PC-3 (cell line): Measurements from ENCODE around the gene IL13. TPM values are rescaled to one million over a fixed set of nuclear protein-coding genes. Genes with fewer than 3 reads are reported as not detected.

Experiments used
- ATAC-seq: fragments of 200-7000 bp; cut with Tn5 transposase; 2 replicates; pipeline ENCODE4 v1.9.1; 2020; ENCODE audit warnings: mild to moderate bottlenecking, moderate library complexity
- BruUV-seq: library from RNA; stranded (reverse); fragments of 400-500 nt; replicated peaks from 2 replicates; lab custom pipeline; 2021; lab: Mats Ljungman, UMichigan
- CTCF ChIA-PET: fragments of 300-600 bp; sonication (Branson Sonifier 250); formaldehyde crosslinking; loops from one replicate; lab custom pipeline; 2022; ENCODE audit warnings: antibody characterized with exemption; lab: Charles Lee
- POLR2A ChIA-PET: fragments of 300-600 bp; sonication (Branson Sonifier 250); formaldehyde crosslinking; loops from one replicate; lab custom pipeline; 2022; ENCODE audit warnings: antibody characterized with exemption; ENCODE audit not compliant: unreplicated experiment; lab: Charles Lee
- DNase-seq: peaks from one replicate; pipeline ENCODE4 v3.0.0-alpha.2; 2015
- H2AFZ ChIP-seq: fragments of 300-600 bp; sonication (generic); 2 replicates; pipeline ENCODE4 v1.6.0; 2016; ENCODE audit warnings: antibody characterized with exemption, low read length
- H3F3A ChIP-seq: fragments of 300-600 bp; sonication (generic); one replicate; pipeline ENCODE4 v1.6.0; 2017; ENCODE audit warnings: antibody characterized with exemption, low read length, control low read depth, mild to moderate bottlenecking; ENCODE audit not compliant: unreplicated experiment
- H3K27ac ChIP-seq: fragments of 300-600 bp; sonication (generic); 2 replicates; pipeline ENCODE4 v1.5.1; 2016; ENCODE audit warnings: mild to moderate bottlenecking, low read length
- H3K27me3 ChIP-seq: fragments of 300-600 bp; sonication (generic); 2 replicates; pipeline ENCODE4 v1.6.1; 2016; ENCODE audit warnings: low read length, mixed read lengths
- H3K36me3 ChIP-seq: fragments of 300-600 bp; sonication (generic); 2 replicates; pipeline ENCODE4 v1.6.1; 2016; ENCODE audit warnings: low read depth, mixed run types, low read length, mixed read lengths
- H3K4me1 ChIP-seq: fragments of 300-600 bp; sonication (generic); 2 replicates; pipeline ENCODE4 v1.5.1; 2016; ENCODE audit warnings: low read length; ENCODE audit not compliant: insufficient read depth
- H3K4me2 ChIP-seq: fragments of 300-600 bp; sonication (generic); 2 replicates; pipeline ENCODE4 v1.6.0; 2016; ENCODE audit warnings: low read length
- H3K4me3 ChIP-seq: fragments of 300-600 bp; sonication (generic); 2 replicates; pipeline ENCODE4 v1.5.1; 2016; ENCODE audit warnings: mild to moderate bottlenecking, low read length, mixed read lengths
- H3K79me2 ChIP-seq: fragments of 300-600 bp; sonication (generic); 2 replicates; pipeline ENCODE4 v1.6.1; 2017; ENCODE audit warnings: low read length, mixed read lengths
- H3K9ac ChIP-seq: fragments of 300-600 bp; sonication (generic); 2 replicates; pipeline ENCODE4 v1.6.0; 2016; ENCODE audit warnings: mild to moderate bottlenecking, low read length
- H3K9me2 ChIP-seq: fragments of 300-600 bp; sonication (generic); replicated peaks from 2 replicates; pipeline ENCODE4 v1.6.1; 2016; ENCODE audit warnings: mixed run types, low read length, mixed read lengths
- H3K9me3 ChIP-seq: fragments of 300-600 bp; sonication (generic); 2 replicates; pipeline ENCODE4 v1.6.1; 2016; ENCODE audit warnings: low read length, mixed read lengths
- H4K20me1 ChIP-seq: fragments of 300-600 bp; sonication (generic); 2 replicates; pipeline ENCODE4 v1.6.1; 2016; ENCODE audit warnings: low read length, mixed read lengths
- EZH2 ChIP-seq: fragments of 300-600 bp; sonication (generic); IDR thresholded peaks from one replicate; pipeline ENCODE4 v1.6.1; 2017; ENCODE audit warnings: antibody characterized with exemption, mild to moderate bottlenecking, low read length; ENCODE audit not compliant: unreplicated experiment
- EZH2phosphoT487 ChIP-seq: fragments of 300-600 bp; sonication (generic); IDR thresholded peaks from 2 replicates; pipeline ENCODE4 v1.6.1; 2018; ENCODE audit warnings: mild to moderate bottlenecking, antibody characterized with exemption, low read length, borderline replicate concordance
- intact Hi-C: fragments of 100-400 bp; cut with micrococcal nuclease; formaldehyde crosslinking; loops from 2 replicates; pipeline ENCODE4 v1.9.0; 2023
- total RNA-seq: library from RNA; depleted of rRNA; stranded (reverse); fragments of >200 nt; gene quantifications from 2 replicates; pipeline ENCODE4 v1.2.3, GENCODE V29; 2014
- TF ChIP-seq, protein P1 (sequence below): fragments of 300-600 bp; sonication (generic); conservative IDR thresholded peaks from 2 replicates; pipeline ENCODE4 v1.5.1; 2017; ENCODE audit warnings: antibody characterized with exemption, low read depth, mild to moderate bottlenecking, low read length

The IL13 gene
- total RNA-seq, 1 experiment from 2014 or later = not detected

DNA sequence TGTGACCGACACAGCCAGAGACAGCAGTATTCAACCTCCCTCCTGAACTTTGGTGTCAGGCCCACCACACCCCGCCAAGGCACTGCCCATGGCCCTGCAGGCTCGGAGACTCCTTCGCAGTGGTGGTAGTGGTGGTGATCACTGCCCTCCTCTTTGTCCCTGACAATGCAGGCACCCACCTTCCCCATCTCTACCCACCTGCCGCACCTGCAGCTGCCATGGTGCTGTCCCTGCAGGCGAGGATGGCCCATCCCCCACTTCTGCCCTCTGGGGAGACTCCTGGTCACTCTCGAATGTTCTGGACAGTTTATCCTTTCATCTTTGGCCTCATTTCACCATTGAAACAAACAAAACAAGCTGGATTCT, 11.5 kb downstream of the IL13 start:
- Histone ChIP-seq H3K4me2 (no peak overlapping the region), H3K4me3 (no peak overlapping the region), H3K79me2 (no peaks in the 10 kb centered on the region), H3K27me3 (no peaks in the 10 kb centered on the region), H2AFZ (no peak overlapping the region), H3K9me3 (no peaks in the 10 kb centered on the region), H4K20me1 (no peaks in the 10 kb centered on the region), H3K9me2 (no peaks in the 10 kb centered on the region), H3K4me1 (peaks cover 8% of the 10 kb centered on the region), H3K27ac (no peak overlapping the region), H3K9ac (no peak overlapping the region), H3K36me3 (no peaks in the 10 kb centered on the region), H3F3A (no peaks in the 10 kb centered on the region)
- DNase-seq = no peak
- ATAC-seq = no peak
- ChIA-PET CTCF (no interaction called here), POLR2A (no interaction called here)
- intact Hi-C loops = no loop called here
- no peak for TF ChIP-seq EZH2phosphoT487
- TF ChIP-seq, protein P1, sequence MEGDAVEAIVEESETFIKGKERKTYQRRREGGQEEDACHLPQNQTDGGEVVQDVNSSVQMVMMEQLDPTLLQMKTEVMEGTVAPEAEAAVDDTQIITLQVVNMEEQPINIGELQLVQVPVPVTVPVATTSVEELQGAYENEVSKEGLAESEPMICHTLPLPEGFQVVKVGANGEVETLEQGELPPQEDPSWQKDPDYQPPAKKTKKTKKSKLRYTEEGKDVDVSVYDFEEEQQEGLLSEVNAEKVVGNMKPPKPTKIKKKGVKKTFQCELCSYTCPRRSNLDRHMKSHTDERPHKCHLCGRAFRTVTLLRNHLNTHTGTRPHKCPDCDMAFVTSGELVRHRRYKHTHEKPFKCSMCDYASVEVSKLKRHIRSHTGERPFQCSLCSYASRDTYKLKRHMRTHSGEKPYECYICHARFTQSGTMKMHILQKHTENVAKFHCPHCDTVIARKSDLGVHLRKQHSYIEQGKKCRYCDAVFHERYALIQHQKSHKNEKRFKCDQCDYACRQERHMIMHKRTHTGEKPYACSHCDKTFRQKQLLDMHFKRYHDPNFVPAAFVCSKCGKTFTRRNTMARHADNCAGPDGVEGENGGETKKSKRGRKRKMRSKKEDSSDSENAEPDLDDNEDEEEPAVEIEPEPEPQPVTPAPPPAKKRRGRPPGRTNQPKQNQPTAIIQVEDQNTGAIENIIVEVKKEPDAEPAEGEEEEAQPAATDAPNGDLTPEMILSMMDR = no peak
- TF ChIP-seq EZH2 = no peak
- no TSS peak for BruUV-seq

DNA sequence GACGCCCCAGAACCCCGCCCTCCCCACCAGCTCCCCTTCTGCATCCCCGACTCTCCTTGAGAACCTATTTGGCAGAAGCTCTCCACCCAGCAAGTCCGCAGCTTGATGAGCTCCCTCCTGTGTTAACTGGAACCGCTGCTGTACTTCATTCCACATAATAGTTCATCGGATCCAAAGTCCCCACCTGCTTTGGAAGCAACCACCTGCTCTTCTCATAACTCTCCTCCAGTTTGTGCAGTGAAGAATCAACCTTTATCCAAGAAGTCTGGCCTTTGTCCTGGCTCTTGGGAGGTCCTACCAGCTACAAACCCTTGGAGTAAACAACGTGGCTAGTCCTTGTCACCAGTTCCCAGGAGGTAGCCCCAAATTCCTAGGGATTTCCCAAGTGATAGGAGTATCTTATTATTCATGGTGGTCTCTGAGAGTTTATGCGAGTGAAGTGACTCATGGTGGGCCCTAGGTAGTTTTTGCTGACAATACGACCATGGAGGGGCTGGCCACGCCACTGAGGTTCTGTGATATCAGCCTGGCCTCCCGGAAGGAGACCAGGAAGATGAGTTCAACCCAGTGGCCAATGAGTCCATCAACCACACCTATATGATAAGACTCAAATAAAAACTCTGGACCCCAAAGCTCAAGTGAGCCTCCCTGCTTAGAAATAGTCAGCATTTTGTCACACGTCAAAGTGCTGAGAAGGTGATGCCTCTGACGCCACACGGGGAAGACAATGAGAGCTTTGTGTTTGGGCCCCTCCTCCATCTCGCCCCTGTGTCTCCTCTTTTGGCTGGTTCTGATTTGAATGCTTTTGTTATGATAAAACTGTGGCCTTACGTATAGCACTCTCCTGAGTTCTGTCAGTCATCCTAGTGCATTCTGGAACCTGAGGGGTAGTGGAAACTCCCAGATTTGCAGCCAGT, 12.3 kb downstream of the IL13 start:
- DNase-seq (no peak), ATAC-seq (no peak)
- Histone ChIP-seq H3K4me2 (no peak overlapping the region), H3K9me2 (no peaks in the 10 kb centered on the region), H2AFZ (no peak overlapping the region), H3K36me3 (no peaks in the 10 kb centered on the region), H3K9me3 (no peaks in the 10 kb centered on the region), H3K27me3 (no peaks in the 10 kb centered on the region), H3K4me3 (no peak overlapping the region), H3K79me2 (no peaks in the 10 kb centered on the region), H3K9ac (no peak overlapping the region), H3K27ac (no peak overlapping the region), H3K4me1 (peaks cover 15% of the 10 kb centered on the region), H4K20me1 (no peaks in the 10 kb centered on the region), H3F3A (no peaks in the 10 kb centered on the region)
- no TSS peak for BruUV-seq
- CTCF ChIA-PET = no interaction called here
- intact Hi-C loops = no loop called here
- POLR2A ChIA-PET = no interaction called here
- TF ChIP-seq, protein P1 = no peak
- TF ChIP-seq EZH2 (no peak), EZH2phosphoT487 (no peak)

DNA sequence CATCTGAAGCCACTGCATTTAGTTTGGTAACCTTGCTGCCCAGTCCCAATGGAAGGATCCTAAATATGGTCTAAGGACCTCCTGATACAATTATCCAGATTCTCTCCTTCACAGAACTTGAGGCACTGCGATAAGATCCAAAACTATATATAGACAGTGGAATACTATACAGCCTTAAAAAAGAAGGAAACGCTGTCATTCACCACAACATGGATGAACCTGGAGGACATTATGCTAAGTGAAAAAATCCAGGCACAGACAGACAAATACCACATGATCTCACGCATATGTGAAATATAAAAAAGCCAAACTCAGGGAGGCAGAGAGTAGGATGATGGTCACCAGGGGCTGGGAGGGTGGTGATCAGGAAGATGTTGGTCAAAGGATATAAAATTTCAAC, 13.0 kb downstream of the IL13 start:
- Histone ChIP-seq H3F3A (no peaks in the 10 kb centered on the region), H3K4me1 (peaks cover 21% of the 10 kb centered on the region), H3K27me3 (no peaks in the 10 kb centered on the region), H3K27ac (no peak overlapping the region), H2AFZ (no peak overlapping the region), H3K4me3 (no peak overlapping the region), H4K20me1 (no peaks in the 10 kb centered on the region), H3K9me2 (no peaks in the 10 kb centered on the region), H3K79me2 (no peaks in the 10 kb centered on the region), H3K9ac (no peak overlapping the region), H3K9me3 (no peaks in the 10 kb centered on the region), H3K4me2 (no peak overlapping the region), H3K36me3 (no peaks in the 10 kb centered on the region)
- no TSS peak for BruUV-seq
- ChIA-PET CTCF (no interaction called here), POLR2A (no interaction called here)
- intact Hi-C loops = no loop called here
- ATAC-seq (no peak), DNase-seq (no peak)
- TF ChIP-seq EZH2phosphoT487 (no peak), EZH2 (no peak)
- TF ChIP-seq, protein P1 = no peak
